Stimulated activated CD8-positive, alpha-beta memory T cell treated with anti-CD3 and anti-CD28 coated beads, Interleukin-7, amount 100 ng/mL, for 24 hours (primary cell): ENCODE measurements around the gene SSNA1.

ENCODE experiments used
- DNase-seq: peaks from one replicate; pipeline ENCODE4 v3.0.0-alpha.2; 2020; ENCODE audit warnings: low read depth

Gene SSNA1

DNA sequence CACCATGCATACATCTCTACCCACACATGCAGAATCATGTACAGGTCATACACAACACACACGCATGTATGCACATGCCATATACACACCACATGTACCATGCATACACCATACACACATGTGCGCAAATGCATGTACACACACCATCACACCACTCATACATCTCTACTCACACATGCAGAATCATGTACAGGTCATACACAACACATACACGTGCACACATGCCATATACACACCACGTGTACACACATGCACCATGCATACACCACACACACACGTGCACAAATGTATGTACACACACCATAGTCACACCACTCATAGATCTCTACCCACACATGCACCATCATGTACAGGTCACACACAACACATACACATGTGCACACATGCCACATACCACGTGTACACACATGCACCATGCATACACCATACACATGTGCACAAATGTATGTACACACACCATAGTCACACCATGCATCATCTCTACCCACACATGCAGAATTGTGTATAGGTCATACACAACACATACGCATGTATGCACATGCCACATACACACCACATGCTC, 35.6 kb upstream of the SSNA1 start:
- no peak for DNase-seq

DNA sequence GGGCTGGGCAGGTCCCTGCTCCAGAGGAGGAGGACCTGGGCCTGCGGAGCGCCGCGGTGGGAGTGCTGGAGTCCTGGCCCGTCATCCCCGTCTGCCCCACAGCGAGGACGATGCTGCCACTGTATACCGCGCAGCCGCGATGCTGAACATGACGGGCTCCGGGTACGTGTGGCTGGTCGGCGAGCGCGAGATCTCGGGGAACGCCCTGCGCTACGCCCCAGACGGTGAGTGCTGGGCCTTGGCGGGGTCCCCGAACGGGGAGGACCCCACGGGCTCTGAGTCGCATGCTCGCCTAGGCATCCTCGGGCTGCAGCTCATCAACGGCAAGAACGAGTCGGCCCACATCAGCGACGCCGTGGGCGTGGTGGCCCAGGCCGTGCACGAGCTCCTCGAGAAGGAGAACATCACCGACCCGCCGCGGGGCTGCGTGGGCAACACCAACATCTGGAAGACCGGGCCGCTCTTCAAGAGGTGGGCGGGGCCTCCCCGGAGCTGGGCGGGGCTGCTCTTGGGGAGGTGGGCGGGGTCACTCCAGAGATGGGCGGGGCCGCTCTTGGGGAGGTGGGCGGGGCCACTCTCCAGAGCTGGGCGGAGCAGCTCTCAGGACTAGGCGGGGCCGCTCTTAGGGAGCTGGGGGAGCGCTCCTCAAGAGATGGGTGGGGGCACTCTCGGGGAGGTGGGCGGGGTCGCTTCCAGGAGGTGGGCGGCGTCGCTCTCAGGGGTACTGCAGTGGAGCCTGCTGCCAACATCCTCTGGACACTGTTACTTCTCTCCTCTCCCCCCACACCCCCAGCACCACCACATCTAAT, 31.7 kb upstream of the SSNA1 start:
- peak; percentile 33 for DNase-seq

DNA sequence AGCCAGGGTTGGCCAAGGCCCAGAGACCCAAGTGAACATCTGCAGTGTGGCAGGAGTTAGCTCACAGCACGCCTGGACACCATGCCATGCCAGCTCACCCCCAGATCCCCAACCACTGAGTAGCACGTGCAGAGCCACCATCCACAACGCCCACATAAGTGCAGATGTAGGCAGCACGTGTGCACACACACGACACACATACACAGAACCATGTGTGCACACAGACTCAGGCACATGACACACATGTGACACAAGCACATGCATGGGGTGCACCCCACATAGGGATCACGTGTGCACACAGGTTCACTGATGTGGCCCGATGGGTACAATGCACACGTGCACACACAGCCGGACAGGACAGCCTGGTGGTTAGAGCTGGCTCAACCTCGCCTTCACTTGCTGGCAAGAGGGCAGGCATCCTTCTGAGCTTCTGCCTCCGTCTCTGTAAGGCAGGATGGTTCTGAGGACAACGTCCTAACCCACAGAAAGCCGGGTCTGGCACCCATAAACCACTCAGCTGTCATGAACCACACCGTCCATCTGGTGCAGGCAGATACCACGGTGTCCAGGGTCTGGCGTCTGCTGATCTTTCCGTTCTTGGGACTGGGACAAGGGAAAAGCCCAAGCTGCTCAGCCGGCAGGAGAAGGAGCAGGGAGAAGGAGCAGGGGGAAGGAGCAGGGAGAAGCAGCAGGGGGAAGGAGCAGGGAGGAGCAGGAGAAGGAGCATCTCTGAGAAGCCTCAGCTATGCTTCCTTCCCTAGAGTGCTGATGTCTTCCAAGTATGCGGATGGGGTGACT, 30.7 kb upstream of the SSNA1 start:
- DNase-seq: no peak

DNA sequence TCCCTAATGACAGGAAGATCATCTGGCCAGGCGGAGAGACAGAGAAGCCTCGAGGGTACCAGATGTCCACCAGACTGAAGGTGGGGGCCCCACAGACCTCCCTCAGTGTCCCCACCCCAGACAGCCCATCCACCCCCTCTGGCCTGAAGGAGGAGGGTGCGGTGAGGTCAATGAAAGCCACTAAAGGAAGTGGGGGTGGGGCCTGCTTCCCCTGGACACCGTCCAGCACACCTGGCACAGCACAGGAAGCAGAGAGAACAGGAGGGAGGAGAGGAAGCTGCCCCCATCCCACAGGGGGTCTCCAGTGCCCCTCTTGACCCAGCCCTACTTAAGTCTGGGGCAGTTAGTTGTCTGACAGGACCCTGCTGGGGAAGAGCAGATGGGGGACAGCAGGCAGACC, 29.9 kb upstream of the SSNA1 start:
- no peak for DNase-seq

DNA sequence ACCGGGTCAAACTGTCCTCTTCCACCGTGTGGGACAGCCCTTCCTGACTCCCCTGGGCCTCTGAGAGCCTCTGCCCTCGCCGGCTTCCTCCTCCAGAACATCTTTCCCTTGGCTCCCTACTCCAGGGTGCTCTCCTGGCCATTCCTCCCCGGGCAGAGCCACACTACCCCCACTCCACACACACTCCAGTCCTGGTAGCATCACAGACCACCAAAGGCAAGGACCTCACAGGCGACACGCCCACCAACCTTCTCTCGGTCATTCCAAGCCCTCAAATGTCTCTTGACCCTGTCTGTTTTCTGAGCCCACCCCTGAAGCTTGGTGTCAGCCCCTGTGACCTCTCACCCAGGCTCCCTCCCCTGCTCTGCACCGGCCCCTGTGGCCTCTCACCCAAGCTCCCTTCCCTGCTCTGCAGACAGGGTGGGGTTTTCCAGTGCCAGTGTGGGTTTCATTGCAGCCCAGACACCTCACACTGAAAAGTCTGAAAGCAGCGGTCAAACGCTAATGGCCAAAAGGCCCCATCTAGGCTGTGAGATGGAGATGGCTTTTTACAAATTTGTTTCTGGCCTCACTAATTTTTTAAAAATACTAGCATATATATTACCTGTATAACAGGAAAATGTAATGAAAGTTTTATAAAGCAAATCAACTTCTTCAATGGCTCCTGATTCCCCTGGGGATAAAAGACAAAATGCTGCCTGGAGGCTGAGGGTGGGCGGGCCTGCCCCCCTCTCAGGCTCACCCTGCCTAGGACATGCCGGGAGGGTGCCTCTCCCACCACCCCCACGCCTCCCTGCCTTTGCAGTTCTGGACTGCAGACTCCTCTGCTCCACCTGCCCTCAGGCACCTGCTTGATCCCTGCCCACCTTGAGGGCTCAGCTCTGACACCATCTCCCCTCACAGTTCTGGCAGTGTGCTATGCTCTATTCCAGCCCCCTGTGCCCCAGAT, 29.1 kb upstream of the SSNA1 start:
- DNase-seq: no peak

DNA sequence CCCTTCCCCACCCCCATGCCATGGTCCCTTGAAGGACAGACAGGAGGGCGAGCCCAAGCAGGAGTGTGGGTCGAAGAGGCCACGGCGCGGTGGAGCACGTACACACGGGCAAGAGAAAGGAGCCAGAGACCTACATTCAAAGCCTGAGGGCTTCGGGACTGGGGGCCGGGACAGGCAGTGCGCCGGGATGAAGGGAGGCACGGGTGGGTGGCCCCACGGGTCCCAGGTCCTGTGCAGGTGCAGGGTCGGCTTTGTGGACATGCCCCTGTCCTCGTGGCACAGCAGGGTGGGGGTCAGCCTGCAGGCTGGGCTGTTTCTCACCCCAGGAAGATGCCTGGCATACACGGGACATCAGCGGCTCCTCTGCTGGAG, 28.4 kb upstream of the SSNA1 start:
- DNase-seq: no peak

DNA sequence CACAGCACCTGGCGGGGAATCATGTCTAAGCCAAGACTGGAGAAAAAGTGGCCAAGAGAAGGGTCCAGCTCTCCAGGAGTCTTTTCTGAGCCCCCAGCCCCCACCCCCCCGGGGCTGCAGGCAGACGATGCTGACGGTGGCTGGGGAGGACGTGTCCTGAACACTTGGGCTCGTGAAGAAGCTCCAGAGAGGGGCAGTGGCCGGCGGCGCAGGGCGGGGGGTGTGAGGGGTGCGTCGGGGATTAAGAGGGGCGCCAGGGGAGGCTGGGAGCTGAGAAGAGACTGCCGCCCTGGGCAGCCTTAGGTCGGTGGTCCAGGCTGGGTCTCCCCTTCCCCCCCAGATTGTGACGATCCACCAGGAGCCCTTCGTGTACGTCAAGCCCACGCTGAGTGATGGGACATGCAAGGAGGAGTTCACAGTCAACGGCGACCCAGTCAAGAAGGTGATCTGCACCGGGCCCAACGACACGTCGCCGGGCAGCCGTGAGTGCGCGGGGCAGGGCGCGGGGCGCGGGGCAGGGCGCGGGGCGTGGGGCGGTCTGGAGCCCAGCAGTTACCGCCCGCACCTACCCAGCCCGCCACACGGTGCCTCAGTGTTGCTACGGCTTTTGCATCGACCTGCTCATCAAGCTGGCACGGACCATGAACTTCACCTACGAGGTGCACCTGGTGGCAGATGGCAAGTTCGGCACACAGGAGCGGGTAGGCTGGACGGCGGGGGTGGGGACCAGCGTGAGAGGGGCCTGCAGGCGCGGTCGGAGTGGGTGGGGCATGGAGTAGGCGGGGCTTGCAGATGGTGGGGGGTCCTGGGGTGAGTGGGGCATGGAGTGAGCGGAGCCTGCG, 27.5 kb upstream of the SSNA1 start:
- DNase-seq: no peak

DNA sequence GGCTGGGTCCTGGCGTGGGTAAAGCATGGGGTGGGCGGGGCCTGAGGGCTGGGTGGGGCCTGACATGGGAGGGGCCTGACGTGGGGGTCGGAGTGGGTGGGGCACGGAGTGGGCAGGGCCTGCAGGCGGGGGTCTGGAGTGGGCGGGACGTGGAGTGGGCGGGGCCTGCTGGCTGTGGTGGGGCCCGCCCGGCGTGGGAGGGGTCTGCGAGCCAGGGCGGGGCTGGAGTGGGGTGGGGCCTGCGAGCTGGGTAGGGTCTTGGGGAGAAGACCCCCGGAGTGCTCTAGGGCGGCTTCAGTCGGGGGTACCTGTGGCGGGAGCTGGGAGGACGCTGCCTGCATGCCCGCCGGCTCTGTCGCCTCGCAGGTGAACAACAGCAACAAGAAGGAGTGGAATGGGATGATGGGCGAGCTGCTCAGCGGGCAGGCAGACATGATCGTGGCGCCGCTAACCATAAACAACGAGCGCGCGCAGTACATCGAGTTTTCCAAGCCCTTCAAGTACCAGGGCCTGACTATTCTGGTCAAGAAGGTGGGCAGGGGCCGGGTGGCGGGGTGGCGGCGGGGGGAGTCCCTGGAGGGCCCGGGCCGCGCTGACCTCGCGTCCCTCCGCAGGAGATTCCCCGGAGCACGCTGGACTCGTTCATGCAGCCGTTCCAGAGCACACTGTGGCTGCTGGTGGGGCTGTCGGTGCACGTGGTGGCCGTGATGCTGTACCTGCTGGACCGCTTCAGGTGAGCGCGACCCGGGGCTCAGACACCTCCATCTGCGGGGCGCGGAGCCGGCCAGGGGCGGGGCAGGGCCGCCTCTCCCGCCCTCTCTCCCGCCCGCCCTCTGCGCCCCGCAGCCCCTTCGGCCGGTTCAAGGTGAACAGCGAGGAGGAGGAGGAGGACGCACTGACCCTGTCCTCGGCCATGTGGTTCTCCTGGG, 26.7 kb upstream of the SSNA1 start:
- no peak for DNase-seq

DNA sequence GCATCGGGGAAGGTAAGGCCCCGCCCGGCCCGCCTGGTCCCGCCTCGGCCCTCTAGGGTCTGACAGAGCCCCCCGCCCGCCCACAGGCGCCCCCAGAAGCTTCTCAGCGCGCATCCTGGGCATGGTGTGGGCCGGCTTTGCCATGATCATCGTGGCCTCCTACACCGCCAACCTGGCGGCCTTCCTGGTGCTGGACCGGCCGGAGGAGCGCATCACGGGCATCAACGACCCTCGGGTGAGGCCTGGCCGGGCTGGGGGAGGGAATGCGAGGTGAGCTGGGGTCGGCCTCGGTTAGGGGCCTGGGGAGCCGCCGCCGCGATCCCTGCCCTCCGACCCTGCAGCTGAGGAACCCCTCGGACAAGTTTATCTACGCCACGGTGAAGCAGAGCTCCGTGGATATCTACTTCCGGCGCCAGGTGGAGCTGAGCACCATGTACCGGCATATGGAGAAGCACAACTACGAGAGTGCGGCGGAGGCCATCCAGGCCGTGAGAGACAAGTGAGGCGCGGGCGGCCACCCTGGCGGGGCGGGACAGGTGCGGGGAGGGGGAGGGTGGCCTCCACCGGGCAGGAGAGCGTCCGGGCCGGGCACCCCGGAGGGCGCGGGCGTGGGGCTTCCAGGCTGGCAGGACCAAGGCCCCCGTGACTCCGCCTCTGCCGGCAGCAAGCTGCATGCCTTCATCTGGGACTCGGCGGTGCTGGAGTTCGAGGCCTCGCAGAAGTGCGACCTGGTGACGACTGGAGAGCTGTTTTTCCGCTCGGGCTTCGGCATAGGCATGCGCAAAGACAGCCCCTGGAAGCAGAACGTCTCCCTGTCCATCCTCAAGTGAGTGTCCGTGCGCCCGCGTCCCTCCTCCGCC, 25.7 kb upstream of the SSNA1 start:
- no peak for DNase-seq

DNA sequence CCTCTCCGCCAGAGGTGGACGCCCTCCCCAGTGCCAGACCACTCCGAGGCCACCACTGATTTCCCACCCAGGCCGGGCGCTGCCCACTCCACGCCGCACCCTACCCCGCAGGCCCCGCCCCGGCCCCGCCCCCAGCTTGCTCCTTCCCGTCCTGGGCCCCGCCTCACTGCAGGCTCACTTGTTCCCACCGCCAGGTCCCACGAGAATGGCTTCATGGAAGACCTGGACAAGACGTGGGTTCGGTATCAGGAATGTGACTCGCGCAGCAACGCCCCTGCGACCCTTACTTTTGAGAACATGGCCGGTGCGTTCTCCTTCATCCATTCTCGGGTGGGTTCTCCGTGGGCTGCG, 25.1 kb upstream of the SSNA1 start:
- no peak for DNase-seq

DNA sequence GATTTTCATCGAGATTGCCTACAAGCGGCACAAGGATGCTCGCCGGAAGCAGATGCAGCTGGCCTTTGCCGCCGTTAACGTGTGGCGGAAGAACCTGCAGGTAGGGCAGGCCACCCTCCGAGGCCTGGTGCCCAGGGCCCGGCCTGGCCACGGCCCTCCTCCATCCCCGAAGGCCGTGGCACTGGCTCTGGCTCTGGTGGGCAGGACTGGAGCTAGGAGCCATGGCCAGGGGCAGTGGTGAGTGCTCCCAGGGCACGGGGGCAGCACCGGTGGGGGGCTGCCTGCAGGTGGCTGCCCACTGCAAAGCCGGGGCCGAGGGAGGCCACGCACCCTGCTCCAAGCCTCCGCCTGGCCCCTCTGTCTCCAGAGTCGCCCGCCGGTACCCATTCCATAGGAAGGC, 24.7 kb upstream of the SSNA1 start:
- DNase-seq: no peak

DNA sequence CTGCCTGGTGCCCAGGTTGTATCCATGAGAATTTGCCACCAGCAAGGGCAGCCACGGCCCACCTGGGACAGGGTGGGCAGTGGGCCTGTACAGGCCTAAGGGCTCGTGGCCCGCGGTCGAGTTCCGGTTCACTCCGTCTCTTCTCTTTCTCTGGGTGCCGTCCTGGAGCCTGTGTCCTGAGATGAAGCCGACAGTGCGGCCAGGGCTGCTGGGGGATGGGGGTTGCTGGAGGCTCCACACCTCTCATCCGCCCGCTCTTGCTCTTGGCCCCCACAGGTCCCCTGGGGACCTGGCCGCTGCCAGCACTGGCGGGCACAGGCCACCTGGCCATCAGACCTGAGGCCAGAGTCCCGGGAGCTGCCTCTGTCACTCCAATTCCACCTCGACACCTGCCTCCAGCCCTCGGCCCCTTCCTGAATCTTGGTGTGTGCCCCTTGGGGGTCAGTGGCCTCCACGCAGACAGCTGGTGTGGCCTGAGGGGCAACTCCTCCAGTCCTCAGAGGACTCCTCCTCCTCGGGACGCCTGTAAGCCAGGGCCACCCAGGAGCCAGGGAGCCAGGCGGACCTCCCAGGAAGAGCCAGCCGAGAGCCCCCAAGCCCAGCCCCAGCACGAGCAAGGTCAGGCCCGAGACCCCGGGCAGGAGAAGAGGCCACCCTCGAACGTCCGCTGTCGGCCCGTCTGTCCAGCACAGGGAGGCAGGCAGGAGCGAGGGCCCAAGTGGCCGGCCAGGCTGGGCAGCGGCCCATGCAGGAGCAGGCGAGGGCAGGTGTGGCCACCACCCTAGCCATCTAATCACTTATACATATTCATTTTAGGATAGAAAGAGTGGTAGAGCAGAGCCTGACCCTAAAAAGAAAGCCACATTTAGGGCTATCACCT, 23.9 kb upstream of the SSNA1 start:
- DNase-seq: no peak

DNA sequence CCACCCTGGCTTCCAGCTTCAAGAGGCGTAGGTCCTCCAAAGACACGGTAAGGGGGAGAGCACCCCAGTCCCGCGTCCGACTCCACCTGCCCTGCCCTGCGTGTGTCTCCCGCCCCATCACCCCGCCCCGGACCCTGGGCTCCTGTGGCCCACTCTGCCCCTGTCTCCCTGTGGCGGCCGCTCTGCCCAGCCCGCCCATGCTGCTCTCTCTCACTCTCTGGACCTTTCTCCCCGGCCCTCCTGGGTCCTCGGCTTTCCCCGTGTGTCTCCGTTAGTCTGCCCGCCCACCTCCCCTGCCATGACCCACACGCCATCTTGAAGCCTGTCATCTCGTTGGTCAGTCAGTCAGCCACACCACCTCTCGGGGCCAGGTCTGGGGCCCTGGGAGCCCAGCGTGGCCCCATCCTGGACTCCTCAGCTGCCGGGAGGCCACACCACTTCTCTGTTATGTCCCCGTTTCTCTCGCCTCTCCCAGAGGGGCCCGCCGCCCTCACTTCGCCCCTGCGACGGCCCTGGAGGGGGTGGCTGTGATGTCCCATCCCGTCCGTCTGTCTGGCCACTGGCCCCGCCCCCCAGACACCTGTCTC, 23.1 kb upstream of the SSNA1 start:
- DNase-seq: no peak

DNA sequence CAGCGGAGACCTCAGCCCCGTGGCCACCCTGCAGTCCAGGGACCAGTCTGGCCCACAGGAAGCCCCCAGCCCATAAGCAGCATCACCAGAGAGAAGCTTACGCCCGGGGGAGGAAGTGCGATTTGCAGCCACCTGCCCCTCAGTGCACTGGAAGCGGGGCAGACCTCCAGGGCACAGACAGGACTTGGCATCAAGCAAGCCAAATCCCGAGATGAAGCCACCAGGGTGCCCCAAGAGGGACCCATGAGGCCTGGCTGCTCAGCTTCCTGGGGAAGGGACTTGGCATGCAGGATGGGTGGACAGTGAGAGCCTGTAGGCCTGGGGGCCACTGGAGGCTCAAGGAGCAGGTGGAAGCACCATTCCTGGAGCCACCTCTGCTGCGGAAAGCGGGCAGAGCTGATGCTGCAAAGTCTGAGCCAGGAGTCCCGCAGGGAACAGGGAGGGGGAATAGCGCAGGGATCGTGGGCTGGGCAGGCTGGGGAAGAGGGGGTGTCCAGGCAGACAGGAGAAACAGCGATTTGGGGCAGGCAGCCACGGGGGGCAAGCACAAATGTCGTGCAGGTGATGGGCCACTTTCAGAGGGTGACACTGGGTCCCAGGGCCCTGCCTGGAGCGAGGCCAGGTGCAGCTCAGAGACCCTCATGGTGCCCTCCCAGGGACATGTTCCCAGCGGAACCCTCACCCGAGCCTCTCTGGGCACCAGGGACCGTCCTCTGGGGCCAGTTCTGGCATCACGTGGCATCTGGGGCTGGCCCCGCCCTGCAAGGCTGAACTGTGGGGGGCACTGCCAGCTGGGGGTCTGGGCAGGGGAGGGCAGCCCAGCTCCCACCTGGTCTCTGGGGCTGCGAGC, 21.9 kb upstream of the SSNA1 start:
- DNase-seq: no peak

DNA sequence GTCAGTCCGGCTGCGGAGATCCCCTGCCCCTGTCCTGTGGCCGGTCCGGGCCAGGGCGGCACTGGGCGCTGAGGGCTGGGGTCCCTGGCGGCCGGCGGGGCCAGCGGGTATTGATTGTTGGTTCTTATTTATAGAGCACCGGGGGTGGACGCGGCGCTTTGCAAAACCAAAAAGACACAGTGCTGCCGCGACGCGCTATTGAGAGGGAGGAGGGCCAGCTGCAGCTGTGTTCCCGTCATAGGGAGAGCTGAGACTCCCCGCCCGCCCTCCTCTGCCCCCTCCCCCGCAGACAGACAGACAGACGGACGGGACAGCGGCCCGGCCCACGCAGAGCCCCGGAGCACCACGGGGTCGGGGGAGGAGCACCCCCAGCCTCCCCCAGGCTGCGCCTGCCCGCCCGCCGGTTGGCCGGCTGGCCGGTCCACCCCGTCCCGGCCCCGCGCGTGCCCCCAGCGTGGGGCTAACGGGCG, 21.2 kb upstream of the SSNA1 start:
- no peak for DNase-seq

DNA sequence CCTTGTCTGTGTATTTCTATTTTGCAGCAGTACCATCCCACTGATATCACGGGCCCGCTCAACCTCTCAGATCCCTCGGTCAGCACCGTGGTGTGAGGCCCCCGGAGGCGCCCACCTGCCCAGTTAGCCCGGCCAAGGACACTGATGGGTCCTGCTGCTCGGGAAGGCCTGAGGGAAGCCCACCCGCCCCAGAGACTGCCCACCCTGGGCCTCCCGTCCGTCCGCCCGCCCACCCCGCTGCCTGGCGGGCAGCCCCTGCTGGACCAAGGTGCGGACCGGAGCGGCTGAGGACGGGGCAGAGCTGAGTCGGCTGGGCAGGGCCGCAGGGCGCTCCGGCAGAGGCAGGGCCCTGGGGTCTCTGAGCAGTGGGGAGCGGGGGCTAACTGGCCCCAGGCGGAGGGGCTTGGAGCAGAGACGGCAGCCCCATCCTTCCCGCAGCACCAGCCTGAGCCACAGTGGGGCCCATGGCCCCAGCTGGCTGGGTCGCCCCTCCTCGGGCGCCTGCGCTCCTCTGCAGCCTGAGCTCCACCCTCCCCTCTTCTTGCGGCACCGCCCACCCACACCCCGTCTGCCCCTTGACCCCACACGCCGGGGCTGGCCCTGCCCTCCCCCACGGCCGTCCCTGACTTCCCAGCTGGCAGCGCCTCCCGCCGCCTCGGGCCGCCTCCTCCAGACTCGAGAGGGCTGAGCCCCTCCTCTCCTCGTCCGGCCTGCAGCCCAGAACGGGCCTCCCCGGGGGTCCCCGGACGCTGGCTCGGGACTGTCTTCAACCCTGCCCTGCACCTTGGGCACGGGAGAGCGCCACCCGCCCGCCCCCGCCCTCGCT, 20.5 kb upstream of the SSNA1 start:
- no peak for DNase-seq
